Measurements from ENCODE around the gene EP400.
"Not testable (repeated sequence)": the region's sequence is repeated elsewhere in the genome, so short reads cannot be mapped to it uniquely, and the experiment has no call there.

The EP400 gene

GRCh38 chr12:132095520-132096409 lies 146.0 kb downstream of the EP400 start:
- no peak for DNase-seq

GRCh38 chr12:132099739-132100138 lies 150.0 kb downstream of the EP400 start:
- no peak for DNase-seq

- no peak for DNase-seq
Measured at GRCh38 chr12:132100306-132101065, 150.7 kb downstream of the EP400 start.

GRCh38 chr12:132102297-132102696 lies 152.6 kb downstream of the EP400 start:
- no peak for DNase-seq

GRCh38 chr12:132103072-132103471 lies 153.3 kb downstream of the EP400 start:
- not testable (repeated sequence) for DNase-seq

GRCh38 chr12:132103542-132104308 lies 154.0 kb downstream of the EP400 start:
- no peak for DNase-seq

GRCh38 chr12:132105467-132105866 lies 155.7 kb downstream of the EP400 start:
- DNase-seq, result no peak

GRCh38 chr12:132106921-132107320 lies 157.2 kb downstream of the EP400 start:
- no peak for DNase-seq

- DNase-seq, result no peak
Measured at GRCh38 chr12:132108211-132108832, 158.6 kb downstream of the EP400 start.

GRCh38 chr12:132109741-132110140 lies 160.0 kb downstream of the EP400 start:
- no peak for DNase-seq

GRCh38 chr12:132110677-132111076 lies 160.9 kb downstream of the EP400 start:
- no peak for DNase-seq

GRCh38 chr12:132111654-132112304 lies 162.0 kb downstream of the EP400 start:
- no peak for DNase-seq

GRCh38 chr12:132114667-132115066 lies 164.9 kb downstream of the EP400 start:
- DNase-seq, result no peak

GRCh38 chr12:132115500-132115899 lies 165.8 kb downstream of the EP400 start:
- DNase-seq, result no peak

GRCh38 chr12:132116709-132117557 lies 167.2 kb downstream of the EP400 start:
- DNase-seq, result no peak

GRCh38 chr12:132117558-132117875 lies 167.8 kb downstream of the EP400 start:
- DNase-seq, result no peak

GRCh38 chr12:132118876-132119275 lies 169.1 kb downstream of the EP400 start:
- DNase-seq, result no peak

- DNase-seq, result no peak
Measured at GRCh38 chr12:132121283-132121682, 171.5 kb downstream of the EP400 start.

- DNase-seq, result no peak
Measured at GRCh38 chr12:132123970-132124765, 174.4 kb downstream of the EP400 start.

- DNase-seq, result no peak
Measured at GRCh38 chr12:132124766-132125425, 175.2 kb downstream of the EP400 start.
